Measurements from ENCODE around the gene ALAS1.

Gene ALAS1

GRCh38 chr3:52198643-52199608, 966 bp downstream of the ALAS1 start:
- no peak for DNase-seq (ENCODE audit: low read depth)

GRCh38 chr3:52200981-52201679, 3.2 kb downstream of the ALAS1 start:
- no peak for DNase-seq (ENCODE audit: low read depth)

- no peak for DNase-seq (ENCODE audit: low read depth)
These were observed 4.6 kb downstream of the ALAS1 start for GRCh38 chr3:52202384-52203077.

DNA sequence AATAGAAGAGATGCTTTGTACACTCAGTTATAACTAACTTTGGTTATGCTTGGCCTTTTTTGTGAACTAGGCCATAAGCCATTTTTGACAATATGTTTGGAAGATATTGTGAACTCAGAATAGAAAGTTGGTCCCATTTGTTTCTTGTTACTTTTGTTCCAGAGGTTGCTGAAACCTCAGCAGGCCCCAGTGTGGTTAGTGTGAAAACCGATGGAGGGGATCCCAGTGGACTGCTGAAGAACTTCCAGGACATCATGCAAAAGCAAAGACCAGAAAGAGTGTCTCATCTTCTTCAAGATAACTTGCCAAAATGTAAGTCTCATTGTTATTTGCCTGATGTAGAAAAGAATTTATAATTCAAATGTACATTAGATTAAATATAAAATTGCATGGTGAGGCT, 5.7 kb downstream of the ALAS1 start:
- DNase-seq (ENCODE audit: low read depth) = no peak

DNA sequence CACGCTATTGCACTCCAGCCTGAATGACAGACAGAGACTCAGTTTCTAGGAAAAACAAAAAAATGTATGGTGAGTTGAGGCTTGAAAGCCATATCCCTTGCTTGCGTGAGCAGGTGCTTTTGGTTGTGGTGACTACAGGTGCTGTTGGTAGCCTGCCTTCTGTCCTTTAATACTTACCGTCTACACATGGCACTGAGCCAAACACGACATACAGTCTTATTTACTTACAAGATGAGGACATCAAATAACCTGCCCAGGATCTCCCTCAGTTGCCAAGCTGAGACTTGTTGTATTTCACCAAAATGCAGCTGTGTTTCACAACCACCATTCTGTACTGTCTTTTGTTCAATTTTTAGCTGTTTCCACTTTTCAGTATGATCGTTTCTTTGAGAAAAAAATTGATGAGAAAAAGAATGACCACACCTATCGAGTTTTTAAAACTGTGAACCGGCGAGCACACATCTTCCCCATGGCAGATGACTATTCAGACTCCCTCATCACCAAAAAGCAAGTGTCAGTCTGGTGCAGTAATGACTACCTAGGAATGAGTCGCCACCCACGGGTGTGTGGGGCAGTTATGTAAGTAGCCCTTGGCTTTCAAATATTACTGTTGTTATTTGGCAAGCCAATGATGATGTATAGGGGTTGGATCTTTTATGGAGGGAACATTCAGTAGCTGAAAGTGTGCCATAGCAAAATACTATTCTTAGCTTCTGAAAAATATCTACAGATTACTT, 6.5 kb downstream of the ALAS1 start:
- DNase-seq (ENCODE audit: low read depth) = no peak

- DNase-seq (ENCODE audit: low read depth) = no peak
These were observed 7.9 kb downstream of the ALAS1 start for GRCh38 chr3:52205727-52206372.

- no peak for DNase-seq (ENCODE audit: low read depth)
These were observed 10.6 kb downstream of the ALAS1 start for GRCh38 chr3:52208556-52208955.

GRCh38 chr3:52210037-52210436, 12.1 kb downstream of the ALAS1 start:
- no peak for DNase-seq (ENCODE audit: low read depth)

GRCh38 chr3:52210550-52211046, 12.6 kb downstream of the ALAS1 start:
- DNase-seq (ENCODE audit: low read depth) = no peak

DNA sequence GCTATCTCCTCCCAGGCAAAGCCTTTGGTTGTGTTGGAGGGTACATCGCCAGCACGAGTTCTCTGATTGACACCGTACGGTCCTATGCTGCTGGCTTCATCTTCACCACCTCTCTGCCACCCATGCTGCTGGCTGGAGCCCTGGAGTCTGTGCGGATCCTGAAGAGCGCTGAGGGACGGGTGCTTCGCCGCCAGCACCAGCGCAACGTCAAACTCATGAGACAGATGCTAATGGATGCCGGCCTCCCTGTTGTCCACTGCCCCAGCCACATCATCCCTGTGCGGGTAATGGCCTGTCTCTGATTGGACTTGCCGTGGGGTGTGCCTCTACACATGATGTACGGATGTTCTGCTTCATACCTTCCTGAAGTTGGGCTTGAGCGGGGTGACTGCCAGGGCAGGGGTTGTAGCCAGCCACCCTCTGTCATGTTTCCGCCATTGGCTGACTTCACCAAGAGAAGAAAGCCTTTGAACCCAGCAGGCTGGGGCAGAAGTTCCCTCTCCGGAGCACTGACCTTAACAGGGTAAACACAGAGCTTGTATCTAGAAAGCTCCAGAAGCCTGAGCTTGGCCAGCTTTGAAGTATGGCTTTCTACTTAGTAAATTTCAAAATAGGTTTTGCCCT, 13.4 kb downstream of the ALAS1 start:
- DNase-seq (ENCODE audit: low read depth) = no peak

DNA sequence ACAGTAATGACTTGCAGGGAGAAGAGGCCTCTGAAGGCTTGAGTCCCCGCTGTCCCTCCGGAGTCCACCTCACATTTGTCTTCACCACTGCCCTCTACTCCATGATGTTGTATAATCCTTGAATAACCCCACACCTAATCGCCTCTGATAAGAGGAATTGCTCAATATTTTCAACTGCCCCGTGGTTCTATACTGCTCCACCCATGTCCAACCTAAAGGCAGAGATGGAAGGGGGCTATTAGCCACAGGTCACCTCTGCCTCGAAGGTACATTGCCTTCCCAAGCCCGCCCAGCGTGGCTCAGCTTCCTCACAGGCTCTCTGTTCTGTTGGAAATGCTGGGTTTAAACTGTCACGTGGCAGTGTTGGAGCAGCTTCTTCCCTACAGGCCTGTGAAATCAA, 15.0 kb downstream of the ALAS1 start:
- DNase-seq (ENCODE audit: low read depth) = no peak

GRCh38 chr3:52213901-52214300, 15.9 kb downstream of the ALAS1 start:
- no peak for DNase-seq (ENCODE audit: low read depth)

DNA sequence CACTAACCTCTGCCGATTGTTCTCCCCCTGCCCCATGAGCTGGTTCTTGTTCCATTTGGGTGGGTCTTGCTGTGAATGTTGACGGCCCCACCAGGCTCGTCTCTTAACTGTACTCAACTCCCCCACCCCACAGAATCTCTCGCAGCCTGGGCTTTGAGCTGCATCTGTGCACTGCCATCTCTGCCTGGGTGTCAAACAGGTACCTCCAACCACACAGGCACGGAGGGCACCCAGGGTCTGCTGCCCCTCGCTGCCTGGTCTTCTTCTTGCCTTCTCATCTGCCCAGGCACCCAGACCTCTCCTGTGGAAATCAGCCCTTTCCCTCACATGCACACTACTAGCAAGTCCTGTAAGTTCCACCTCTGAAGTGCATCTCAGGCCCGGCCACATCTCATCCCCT, 17.4 kb downstream of the ALAS1 start:
- DNase-seq (ENCODE audit: low read depth) = no peak

DNA sequence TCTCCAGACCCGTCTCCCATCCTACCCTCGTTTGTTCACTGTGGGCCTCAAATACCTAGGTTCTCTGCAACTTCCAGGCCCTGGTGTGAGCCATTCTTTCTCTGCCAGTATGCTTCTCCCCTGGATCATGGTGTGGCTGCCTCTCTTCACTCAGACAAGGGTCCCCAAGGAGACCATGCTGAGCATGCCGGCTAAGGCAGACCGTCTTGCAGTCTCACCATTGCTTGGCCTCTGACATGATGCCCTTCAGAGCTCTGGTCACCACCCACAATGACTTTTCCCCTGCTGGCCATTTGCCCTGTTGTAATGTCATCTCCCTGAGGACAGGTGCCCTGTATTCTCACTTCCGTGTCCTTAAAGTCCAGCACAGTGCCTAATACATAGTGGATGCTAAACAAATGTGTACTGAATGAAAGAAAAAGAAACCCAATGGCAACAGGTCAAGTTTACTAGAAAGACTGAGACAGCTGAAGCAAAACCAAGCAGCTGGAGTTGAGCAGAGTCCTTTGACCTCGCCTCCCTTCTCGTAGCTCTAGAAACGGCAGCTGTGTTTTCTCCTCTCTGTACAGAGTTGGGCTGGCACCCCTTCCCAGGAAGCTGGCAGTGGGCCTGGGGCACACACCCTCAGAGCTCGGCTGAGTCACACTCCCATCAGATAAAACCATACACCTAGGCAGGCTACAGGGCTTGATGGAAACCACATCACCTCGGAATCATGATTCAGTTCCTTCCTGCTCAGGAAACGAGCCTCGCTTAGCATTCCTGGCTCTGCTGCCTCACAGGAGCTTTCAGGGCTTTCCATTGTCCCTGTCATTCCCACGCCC, 18.8 kb downstream of the ALAS1 start:
- no peak for DNase-seq (ENCODE audit: low read depth)

DNA sequence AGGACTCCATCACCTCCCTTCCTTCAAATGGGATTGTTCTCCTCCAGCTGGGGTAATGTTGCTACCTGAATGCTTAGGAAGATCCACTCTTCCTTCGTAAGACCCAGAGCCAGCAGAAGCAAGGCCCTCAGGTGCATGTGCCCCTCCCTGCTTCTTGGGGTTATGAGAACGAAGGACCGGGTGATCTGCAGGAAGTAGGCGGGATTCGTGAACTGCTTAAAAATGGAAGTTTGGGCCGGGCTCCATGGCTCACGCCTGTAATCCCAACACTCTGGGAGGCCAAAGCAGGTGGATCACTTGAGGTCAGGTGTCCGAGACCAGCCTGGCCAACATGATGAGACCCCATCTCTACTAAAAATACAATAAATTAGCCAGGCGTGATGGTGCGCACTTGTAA, 19.4 kb downstream of the ALAS1 start:
- no peak for DNase-seq (ENCODE audit: low read depth)

DNA sequence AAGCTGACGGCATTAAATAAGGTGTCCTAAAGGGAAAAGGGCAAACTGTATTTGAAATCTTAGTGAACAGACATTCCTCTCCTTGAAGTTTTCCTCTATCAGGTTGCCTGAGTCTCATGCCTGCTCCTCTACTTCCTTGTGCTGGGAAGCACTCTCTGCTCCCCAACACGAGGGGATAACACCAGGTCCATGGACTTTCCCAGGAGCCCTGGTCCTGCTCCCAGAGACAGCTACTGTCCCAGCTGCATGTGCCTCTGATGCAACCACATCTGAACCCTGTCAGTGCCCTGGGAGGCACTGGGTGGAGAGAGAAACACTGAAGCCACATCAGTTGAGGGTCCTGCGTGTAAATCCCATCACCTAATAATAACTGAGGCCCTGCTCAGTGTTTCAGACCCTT, 20.1 kb downstream of the ALAS1 start:
- no peak for DNase-seq (ENCODE audit: low read depth)

GRCh38 chr3:52218454-52218853, 20.5 kb downstream of the ALAS1 start:
- no peak for DNase-seq (ENCODE audit: low read depth)

DNA sequence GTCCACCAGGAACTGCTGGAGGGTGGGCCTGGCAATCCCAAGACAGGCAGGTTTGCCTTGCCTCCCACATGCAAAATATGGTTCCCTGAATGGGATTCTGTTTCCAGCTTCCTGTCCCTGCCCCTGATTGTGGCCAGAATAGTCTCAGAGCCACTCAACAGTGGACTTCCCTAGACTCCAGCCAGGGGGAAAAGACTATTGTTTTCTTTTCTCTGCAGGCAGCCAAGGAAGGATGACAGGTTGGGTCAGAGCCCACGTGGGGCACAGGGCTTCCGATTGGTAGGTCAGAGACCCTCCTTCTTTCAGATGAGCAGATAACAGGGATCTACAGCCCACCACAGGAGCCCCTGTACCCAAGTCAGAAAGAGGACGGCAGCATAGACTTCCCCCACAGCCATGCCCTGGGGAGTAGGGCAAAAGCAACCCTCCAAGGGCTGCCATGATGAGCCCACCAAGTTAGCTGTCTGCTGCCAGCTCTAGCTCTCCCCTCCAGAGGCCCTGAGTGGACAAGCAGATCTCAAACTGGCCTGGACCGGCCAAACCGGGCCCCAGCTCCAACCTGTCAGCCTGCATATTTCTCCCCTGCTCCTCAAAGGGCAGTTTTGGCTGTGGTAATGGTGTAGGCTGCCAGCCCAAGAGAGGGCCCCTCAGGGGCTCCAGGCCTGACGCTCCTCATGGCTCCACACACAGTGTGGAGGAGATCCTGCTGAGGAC, 21.1 kb downstream of the ALAS1 start:
- no peak for DNase-seq (ENCODE audit: low read depth)

DNA sequence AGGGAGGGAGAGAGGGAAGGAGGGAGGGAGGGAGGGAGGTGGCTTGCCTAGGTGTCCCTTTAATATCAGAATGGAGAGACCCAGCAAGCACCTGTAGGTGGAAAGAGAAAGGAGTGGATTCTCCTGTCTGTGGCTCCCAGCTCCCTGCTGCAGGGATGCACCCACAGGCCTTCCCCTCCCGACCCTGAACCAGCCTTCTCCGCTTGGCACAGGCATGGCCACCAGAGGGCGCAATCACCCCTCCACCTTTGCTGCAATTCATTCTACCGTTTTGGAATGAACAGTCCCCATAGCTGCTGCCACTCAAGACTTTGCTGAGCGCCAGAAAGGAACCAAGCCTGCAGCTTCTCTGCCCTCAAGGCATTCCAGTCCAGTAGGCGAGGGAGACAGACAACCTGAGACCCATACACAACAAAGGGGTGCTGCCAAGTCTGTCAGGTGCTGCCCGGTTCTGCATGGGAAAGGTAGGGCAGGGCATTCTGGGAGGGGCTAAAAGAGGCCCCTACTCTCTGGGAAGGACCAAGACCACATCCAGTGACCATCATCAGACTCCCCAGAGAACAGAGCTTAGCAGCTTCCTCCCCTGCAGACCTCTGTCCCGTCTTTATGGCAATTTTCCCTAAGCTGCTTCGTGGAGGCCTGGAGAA, 22.5 kb downstream of the ALAS1 start:
- DNase-seq (ENCODE audit: low read depth) = no peak
